ENCODE results near the gene BANP.

DNA sequence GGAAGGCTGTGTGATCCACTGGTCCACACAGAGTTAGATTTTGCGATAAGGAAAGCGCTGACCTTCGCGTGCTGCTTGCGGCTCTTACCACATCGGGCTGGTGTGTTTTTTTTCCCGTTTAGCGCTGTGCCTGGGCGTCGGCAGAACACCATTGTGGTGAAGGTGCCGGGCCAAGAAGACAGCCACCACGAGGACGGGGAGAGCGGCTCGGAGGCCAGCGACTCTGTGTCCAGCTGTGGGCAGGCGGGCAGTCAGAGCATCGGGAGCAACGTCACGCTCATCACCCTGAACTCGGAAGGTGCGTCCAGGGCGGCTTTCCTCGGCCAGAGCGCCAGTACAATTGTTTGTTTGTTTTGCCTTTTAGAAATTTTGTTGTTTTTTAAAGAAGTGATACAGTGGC lies 54.7 kb downstream of the BANP start:
- TF ChIP-seq SP1 (IDR thresholded peaks at IDR 0.05) (no peak), ARNT (IDR thresholded peaks at IDR 0.05) (no peak), PKNOX1 (IDR thresholded peaks at IDR 0.05) (no peak), FOXM1 (IDR thresholded peaks at IDR 0.05; ENCODE audit: borderline replicate concordance) (no peak), L3MBTL2 (conservative IDR thresholded peaks at IDR 0.05) (no peak), SUZ12 (IDR thresholded peaks at IDR 0.05) (no peak), FOXK2 (IDR thresholded peaks at IDR 0.05) (no peak), FOXA1 (IDR thresholded peaks at IDR 0.05) (no peak), BHLHE40 (IDR thresholded peaks at IDR 0.05; ENCODE audit: borderline replicate concordance) (no peak), TARDBP (IDR thresholded peaks at IDR 0.05) (no peak), LEF1 (IDR thresholded peaks at IDR 0.05; ENCODE audit: borderline replicate concordance) (no peak), HDGF (IDR thresholded peaks at IDR 0.05; ENCODE audit: borderline replicate concordance) (no peak), ZNF384 (IDR thresholded peaks at IDR 0.05) (no peak), ELF4 (IDR thresholded peaks at IDR 0.05) (no peak)

All from HEK293T (cell line).